Immature natural killer cell (primary cell): Measurements from ENCODE around the gene HIPK3. TPM values are rescaled to one million over a fixed set of nuclear protein-coding genes. Genes with fewer than 3 reads are reported as not detected.
A peak's percentile ranks its signal among the peaks of the same experiment; 100 is the strongest.

Experiments
- DNase-seq, 3 donors: peaks; one replicate each; pipeline ENCODE4 v3.0.0; 2022; ENCODE audit warnings: mixed read lengths in 1 of 3
- H3K27ac Mint-ChIP-seq, 6 donors: one replicate each; pipeline ENCODE4 v1.8.0; 2020; ENCODE audit warnings: mixed read lengths in 6 of 6, mild to moderate bottlenecking in 5 of 6, inconsistent platforms in 4 of 6, moderate library complexity in 3 of 6
- H3K27me3 Mint-ChIP-seq, 3 donors: one replicate each; pipeline ENCODE4 v1.8.0; 2020 to 2021; ENCODE audit warnings: low read depth in 3 of 3, mild to moderate bottlenecking in 3 of 3, mixed read lengths in 3 of 3, moderate library complexity in 3 of 3, inconsistent platforms in 1 of 3
- H3K36me3 Mint-ChIP-seq, 3 donors: one replicate each; pipeline ENCODE4 v1.8.0; 2020; ENCODE audit warnings: mixed read lengths in 3 of 3, inconsistent platforms in 2 of 3, mild to moderate bottlenecking in 2 of 3
- H3K4me1 Mint-ChIP-seq, 2 donors: one replicate each; pipeline ENCODE4 v1.8.0; 2020; ENCODE audit warnings: inconsistent platforms in 2 of 2, mild to moderate bottlenecking in 2 of 2, mixed read lengths in 2 of 2, moderate library complexity in 1 of 2
- H3K4me3 Mint-ChIP-seq, 5 donors: one replicate each; pipeline ENCODE4 v1.8.0; 2020; ENCODE audit warnings: mild to moderate bottlenecking in 5 of 5, mixed read lengths in 5 of 5, inconsistent platforms in 3 of 5, moderate library complexity in 3 of 5
- H3K9me3 Mint-ChIP-seq, 6 donors: one replicate each; pipeline ENCODE4 v1.8.0; 2020; ENCODE audit warnings: mild to moderate bottlenecking in 6 of 6, mixed read lengths in 6 of 6, inconsistent platforms in 4 of 6, moderate library complexity in 3 of 6
- polyA plus RNA-seq, 3 donors: library from polyadenylated mRNA; unstranded; fragments of 300-500 nt; fragmentation: Illumina TruSeq; gene quantifications; one replicate each; pipeline ENCODE4 v1.2.3, GENCODE V29; 2021

Gene HIPK3
- polyA plus RNA-seq, 3 donors from 2014 or later = 24.3 to 34.6 (median 32.2) TPM

GRCh38 chr11:33324302-33324985, 67.3 kb downstream of the HIPK3 start:
- no peaks in the 10 kb centered on the region for H3K36me3 Mint-ChIP-seq
- peak overlapping the region in 1 of 5 donors; percentile 0 for H3K4me3 Mint-ChIP-seq
- H3K4me1 Mint-ChIP-seq = peaks cover 34 to 58% of the 10 kb centered on the region in 2 donors
- DNase-seq = no peak
- peak overlapping the region in 3 of 6 donors; percentile 32 to 36 (median 32) for H3K27ac Mint-ChIP-seq
- peaks cover 0 to 2% (median 0%) of the 10 kb centered on the region in 3 donors for H3K27me3 Mint-ChIP-seq
- H3K9me3 Mint-ChIP-seq = no peaks in the 10 kb centered on the region

GRCh38 chr11:33325451-33325850, 68.3 kb downstream of the HIPK3 start:
- Mint-ChIP-seq H3K27ac (no peak overlapping the region), H3K4me1 (peaks cover 37 to 64% of the 10 kb centered on the region in 2 donors), H3K27me3 (peaks cover 0 to 2% (median 0%) of the 10 kb centered on the region in 3 donors), H3K4me3 (no peak overlapping the region), H3K9me3 (no peaks in the 10 kb centered on the region), H3K36me3 (no peaks in the 10 kb centered on the region)
- DNase-seq = no peak

GRCh38 chr11:33329705-33330329, 72.6 kb downstream of the HIPK3 start:
- Mint-ChIP-seq H3K9me3 (no peaks in the 10 kb centered on the region), H3K27me3 (peaks cover 0 to 2% (median 0%) of the 10 kb centered on the region in 3 donors), H3K4me3 (no peak overlapping the region), H3K27ac (peak overlapping the region in 3 of 6 donors; percentile 1 to 68 (median 5)), H3K4me1 (peaks cover 16 to 41% of the 10 kb centered on the region in 2 donors), H3K36me3 (peaks cover 0 to 3% (median 0%) of the 10 kb centered on the region in 3 donors)
- DNase-seq = peak; percentile 23 to 47 (median 34)

GRCh38 chr11:33333816-33334215, 76.6 kb downstream of the HIPK3 start:
- no peak for DNase-seq
- no peaks in the 10 kb centered on the region for H3K27me3 Mint-ChIP-seq
- H3K4me3 Mint-ChIP-seq = no peak overlapping the region
- H3K36me3 Mint-ChIP-seq = peaks cover 0 to 3% (median 0%) of the 10 kb centered on the region in 3 donors
- H3K4me1 Mint-ChIP-seq = peaks cover 6 to 8% of the 10 kb centered on the region in 2 donors
- no peak overlapping the region for H3K27ac Mint-ChIP-seq
- no peaks in the 10 kb centered on the region for H3K9me3 Mint-ChIP-seq

- H3K27ac Mint-ChIP-seq = no peak overlapping the region
- H3K4me3 Mint-ChIP-seq = no peak overlapping the region
- peaks cover 0 to 8% (median 5%) of the 10 kb centered on the region in 3 donors for H3K36me3 Mint-ChIP-seq
- no peaks in the 10 kb centered on the region for H3K9me3 Mint-ChIP-seq
- H3K4me1 Mint-ChIP-seq = peaks cover 4 to 5% of the 10 kb centered on the region in 2 donors
- DNase-seq = no peak
- no peaks in the 10 kb centered on the region for H3K27me3 Mint-ChIP-seq
Observed at GRCh38 chr11:33334627-33335026, 77.4 kb downstream of the HIPK3 start.

GRCh38 chr11:33339247-33339646, 82.1 kb downstream of the HIPK3 start:
- Mint-ChIP-seq H3K27ac (peak overlapping the region in 3 of 6 donors; percentile 13 to 50 (median 32)), H3K4me3 (no peak overlapping the region), H3K4me1 (no peaks in the 10 kb centered on the region), H3K36me3 (peaks cover 0 to 15% (median 13%) of the 10 kb centered on the region in 3 donors), H3K9me3 (no peaks in the 10 kb centered on the region), H3K27me3 (no peaks in the 10 kb centered on the region)
- DNase-seq = no peak

- Mint-ChIP-seq H3K27ac (no peak overlapping the region), H3K4me3 (no peak overlapping the region), H3K27me3 (peaks cover 0 to 2% (median 0%) of the 10 kb centered on the region in 3 donors), H3K4me1 (no peaks in the 10 kb centered on the region), H3K9me3 (no peaks in the 10 kb centered on the region), H3K36me3 (peaks cover 5 to 30% (median 16%) of the 10 kb centered on the region in 3 donors)
- DNase-seq = no peak
Observed at GRCh38 chr11:33344611-33345010, 87.4 kb downstream of the HIPK3 start.

GRCh38 chr11:33347490-33348125, 90.4 kb downstream of the HIPK3 start:
- no peaks in the 10 kb centered on the region for H3K9me3 Mint-ChIP-seq
- no peaks in the 10 kb centered on the region for H3K4me1 Mint-ChIP-seq

GRCh38 chr11:33350287-33350686, 93.1 kb downstream of the HIPK3 start:
- H3K4me3 Mint-ChIP-seq = no peak overlapping the region
- H3K9me3 Mint-ChIP-seq = no peaks in the 10 kb centered on the region
- DNase-seq = no peak
- peaks cover 18 to 47% (median 24%) of the 10 kb centered on the region in 3 donors for H3K36me3 Mint-ChIP-seq
- H3K27me3 Mint-ChIP-seq = peaks cover 0 to 2% (median 0%) of the 10 kb centered on the region in 3 donors
- peak overlapping the region in 1 of 6 donors; percentile 64 for H3K27ac Mint-ChIP-seq
- H3K4me1 Mint-ChIP-seq = no peaks in the 10 kb centered on the region

More at GRCh38 chr11:33347490-33348125, 90.4 kb downstream of the HIPK3 start:
- peak overlapping the region in 1 of 6 donors; percentile 2 for H3K27ac Mint-ChIP-seq
- peaks cover 14 to 40% (median 17%) of the 10 kb centered on the region in 3 donors for H3K36me3 Mint-ChIP-seq
- H3K27me3 Mint-ChIP-seq = peaks cover 0 to 2% (median 0%) of the 10 kb centered on the region in 3 donors
- H3K4me3 Mint-ChIP-seq = no peak overlapping the region
- DNase-seq = no peak

- no peak overlapping the region for H3K4me3 Mint-ChIP-seq
- peaks cover 0 to 7% (median under 1%) of the 10 kb centered on the region in 3 donors for H3K27me3 Mint-ChIP-seq
- H3K36me3 Mint-ChIP-seq = peaks cover 1 to 5% (median 2%) of the 10 kb centered on the region in 3 donors
- H3K9me3 Mint-ChIP-seq = no peaks in the 10 kb centered on the region
- no peak overlapping the region for H3K27ac Mint-ChIP-seq
- DNase-seq = no peak
- H3K4me1 Mint-ChIP-seq = peaks cover 3 to 8% of the 10 kb centered on the region in 2 donors
Observed at GRCh38 chr11:33358150-33358831, 101.1 kb downstream of the HIPK3 start.

- Mint-ChIP-seq H3K27ac (no peak overlapping the region), H3K27me3 (peaks cover 0 to 9% (median 2%) of the 10 kb centered on the region in 3 donors), H3K4me3 (no peak overlapping the region), H3K36me3 (no peaks in the 10 kb centered on the region), H3K4me1 (peaks cover 3 to 8% of the 10 kb centered on the region in 2 donors), H3K9me3 (no peaks in the 10 kb centered on the region)
- no peak for DNase-seq
Observed at GRCh38 chr11:33360642-33361041, 103.5 kb downstream of the HIPK3 start.

- Mint-ChIP-seq H3K4me1 (peaks cover 3 to 8% of the 10 kb centered on the region in 2 donors), H3K36me3 (no peaks in the 10 kb centered on the region), H3K4me3 (peak overlapping the region in 3 of 5 donors; percentile 38 to 70 (median 48)), H3K27me3 (peaks cover 0 to 9% (median 2%) of the 10 kb centered on the region in 3 donors), H3K27ac (no peak overlapping the region), H3K9me3 (no peaks in the 10 kb centered on the region)
- peak; percentile 15 to 34 (median 21) for DNase-seq
Observed at GRCh38 chr11:33362051-33362910, 105.1 kb downstream of the HIPK3 start.

- peaks cover 3 to 7% of the 10 kb centered on the region in 2 donors for H3K4me1 Mint-ChIP-seq
- H3K27me3 Mint-ChIP-seq = peaks cover 0 to 5% (median 2%) of the 10 kb centered on the region in 3 donors
- no peak for DNase-seq
- H3K27ac Mint-ChIP-seq = no peak overlapping the region
- H3K9me3 Mint-ChIP-seq = no peaks in the 10 kb centered on the region
- no peaks in the 10 kb centered on the region for H3K36me3 Mint-ChIP-seq
- H3K4me3 Mint-ChIP-seq = no peak overlapping the region
Observed at GRCh38 chr11:33366918-33367317, 109.7 kb downstream of the HIPK3 start.
